Panc1 (cell line): ENCODE measurements around the gene TNRC6B.

Source experiments
- CTCF ChIP-seq: fragments of 450-650 bp; IDR thresholded peaks from 2 replicates; pipeline ENCODE4 v1.5.1; 2017; ENCODE audit warnings: mild to moderate bottlenecking
- POLR2AphosphoS5 ChIP-seq: IDR thresholded peaks from 2 replicates; pipeline ENCODE4 v1.6.1; 2012; ENCODE audit warnings: mild to moderate bottlenecking, low read depth, low read length, moderate library complexity
- REST ChIP-seq, 2 experiments: IDR thresholded peaks; 2 replicates each; pipeline ENCODE4 v1.6.1; 2011 to 2012; ENCODE audit warnings: low read depth in 2 of 2, control low read depth in 1 of 2, low read length in 1 of 2, mild to moderate bottlenecking in 1 of 2, moderate library complexity in 1 of 2; ENCODE audit not compliant: insufficient read depth in 1 of 2
- TCF7L2 ChIP-seq: IDR thresholded peaks from 2 replicates; pipeline ENCODE4 v1.6.1; 2011; ENCODE audit warnings: mild to moderate bottlenecking, low read depth, low read length, inconsistent platforms

GRCh38 chr22:40364431-40364830 is 186.7 kb downstream of the TNRC6B start:
- TF ChIP-seq TCF7L2, result no peak
- no peak for TF ChIP-seq CTCF
- TF ChIP-seq REST (IDR thresholded peaks at IDR 0.05; ENCODE audit: insufficient read depth in 1 of 2, low read depth in 2 of 2, low read length in 1 of 2), result no peak
- TF ChIP-seq POLR2AphosphoS5, result no peak
